Activated CD4-positive, alpha-beta T cell treated with anti-CD3 and anti-CD28 coated beads, Interleukin-2, amount 10 ng/mL, durations not matched to agents 24 days and 14 days (primary cell): ENCODE results near the gene NLRC5. TPM values are rescaled to one million over a fixed set of nuclear protein-coding genes. Genes with fewer than 3 reads are reported as not detected.

Source experiments
- DNase-seq: peaks from one replicate; pipeline ENCODE4 v3.0.0; 2022
- H3K27ac Mint-ChIP-seq: one replicate; pipeline ENCODE4 v1.8.0; 2022; ENCODE audit warnings: mild to moderate bottlenecking, mixed read lengths
- H3K27me3 Mint-ChIP-seq: one replicate; pipeline ENCODE4 v1.8.0; 2022; ENCODE audit warnings: mixed read lengths
- H3K36me3 Mint-ChIP-seq: one replicate; pipeline ENCODE4 v1.8.0; 2022; ENCODE audit warnings: low read depth, mild to moderate bottlenecking, mixed read lengths
- H3K4me1 Mint-ChIP-seq: one replicate; pipeline ENCODE4 v1.8.0; 2021; ENCODE audit warnings: mixed read lengths
- H3K4me3 Mint-ChIP-seq: one replicate; pipeline ENCODE4 v1.8.0; 2022; ENCODE audit warnings: mild to moderate bottlenecking, moderate library complexity, mixed read lengths
- H3K9me3 Mint-ChIP-seq: one replicate; pipeline ENCODE4 v1.8.0; 2021; ENCODE audit warnings: mixed read lengths
- intact Hi-C: fragments of 100-400 bp; cut with micrococcal nuclease; formaldehyde crosslinking; loops from one replicate; pipeline ENCODE4 v1.15.1; 2023
- total RNA-seq: library from RNA; stranded (reverse); gene quantifications from 2 replicates; pipeline ENCODE4 v1.2.3, GENCODE V29; 2022

Gene NLRC5
- total RNA-seq, 1 donor from 2014 or later, result 214 TPM

DNA sequence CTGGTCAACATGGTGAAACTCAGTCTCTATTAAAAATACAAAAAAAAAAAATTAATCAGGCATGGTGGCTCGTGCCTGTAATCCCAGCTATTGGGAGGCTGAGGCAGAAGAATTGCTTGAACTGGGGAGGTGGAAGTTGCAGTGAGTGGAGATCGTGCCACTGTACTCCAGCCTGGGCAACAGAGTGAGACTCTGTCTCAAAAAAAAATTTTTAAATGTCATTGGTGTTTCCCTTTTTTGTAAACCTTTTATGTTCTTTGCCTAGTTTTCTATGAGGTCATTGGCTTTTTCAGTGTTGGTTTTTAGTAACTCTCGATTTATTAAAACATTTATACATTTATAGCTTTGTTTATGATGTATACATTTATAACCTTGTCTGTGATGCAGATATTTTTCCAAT, 18.2 kb downstream of the NLRC5 start:
- Mint-ChIP-seq H3K4me3 (no peak overlapping the region), H3K27me3 (no peaks in the 10 kb centered on the region), H3K9me3 (no peaks in the 10 kb centered on the region), H3K27ac (no peak overlapping the region), H3K36me3 (peaks cover 49% of the 10 kb centered on the region), H3K4me1 (peaks cover 57% of the 10 kb centered on the region)
- DNase-seq, result no peak
- intact Hi-C loops, result no loop called here

DNA sequence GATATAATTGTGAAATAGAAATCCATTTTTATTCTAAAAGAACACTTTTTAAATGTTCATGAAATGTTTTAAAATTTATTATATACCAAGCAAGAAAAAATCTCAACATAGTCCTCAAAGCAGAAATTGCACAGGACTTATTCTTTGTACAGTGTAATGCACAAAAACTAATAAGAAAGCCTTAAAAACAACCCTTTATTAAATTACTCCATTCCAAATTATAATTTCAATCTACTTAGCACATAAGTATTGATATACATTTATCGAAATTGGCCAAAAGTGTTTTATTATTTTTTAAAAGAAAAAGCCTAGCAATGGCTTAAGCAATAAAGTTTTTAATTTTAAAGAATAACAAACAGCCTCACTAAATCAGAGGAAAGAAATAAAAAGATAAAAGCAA, 19.1 kb downstream of the NLRC5 start:
- Mint-ChIP-seq H3K27ac (no peak overlapping the region), H3K4me1 (peaks cover 62% of the 10 kb centered on the region), H3K36me3 (peaks cover 48% of the 10 kb centered on the region), H3K27me3 (no peaks in the 10 kb centered on the region), H3K4me3 (no peak overlapping the region), H3K9me3 (no peaks in the 10 kb centered on the region)
- intact Hi-C loops, result no loop called here
- no peak for DNase-seq

DNA sequence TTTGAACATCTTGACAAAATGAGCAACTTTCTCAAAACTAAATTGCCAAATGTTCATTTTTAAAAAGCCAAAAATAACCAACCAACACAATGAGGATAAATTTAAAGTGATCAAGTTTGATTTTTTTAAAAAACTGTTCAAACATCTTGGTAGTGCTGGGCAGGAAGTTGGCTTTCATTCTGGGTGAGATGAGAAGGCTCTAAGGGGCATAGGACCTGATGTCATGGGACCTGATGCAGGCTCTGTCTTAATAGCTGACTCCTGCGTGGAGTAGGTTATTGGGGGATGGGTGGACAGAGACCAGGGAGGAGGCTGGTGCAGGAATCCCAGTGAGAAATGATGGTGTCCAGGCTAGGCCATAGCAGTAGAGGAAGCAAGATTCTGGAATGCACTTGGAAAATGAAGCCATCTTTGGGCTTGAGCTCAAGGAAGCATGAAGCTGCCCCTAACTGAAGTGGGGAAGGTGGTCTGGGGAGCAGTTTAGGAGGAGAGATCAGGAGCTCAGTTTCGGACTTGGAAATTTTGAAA, 20.4 kb downstream of the NLRC5 start:
- Mint-ChIP-seq H3K4me1 (peaks cover 64% of the 10 kb centered on the region), H3K27me3 (no peaks in the 10 kb centered on the region), H3K27ac (peak overlapping the region; percentile 77), H3K9me3 (no peaks in the 10 kb centered on the region), H3K36me3 (peaks cover 43% of the 10 kb centered on the region), H3K4me3 (peak overlapping the region; percentile 61)
- intact Hi-C loops, result loop anchor here (10.0 kb wide), 1 partner anchor 525 kb away; the partner anchor contains the start of gene CCDC102A
- no peak for DNase-seq

- Mint-ChIP-seq H3K9me3 (peaks cover 3% of the 10 kb centered on the region), H3K36me3 (peaks cover 41% of the 10 kb centered on the region), H3K4me3 (peak overlapping the region; percentile 34), H3K27ac (peak overlapping the region; percentile 71), H3K27me3 (no peaks in the 10 kb centered on the region), H3K4me1 (peaks cover 67% of the 10 kb centered on the region)
- intact Hi-C loops, result loop anchor here (10.0 kb wide), 1 partner anchor 522 kb away; the partner anchor contains the start of gene CCDC102A
- DNase-seq, result no peak
Measured at GRCh38 chr16:57012353-57012752, 23.0 kb downstream of the NLRC5 start.

GRCh38 chr16:57013229-57013628, 23.9 kb downstream of the NLRC5 start:
- H3K4me1 Mint-ChIP-seq, result peaks cover 66% of the 10 kb centered on the region
- H3K36me3 Mint-ChIP-seq, result peaks cover 50% of the 10 kb centered on the region

DNA sequence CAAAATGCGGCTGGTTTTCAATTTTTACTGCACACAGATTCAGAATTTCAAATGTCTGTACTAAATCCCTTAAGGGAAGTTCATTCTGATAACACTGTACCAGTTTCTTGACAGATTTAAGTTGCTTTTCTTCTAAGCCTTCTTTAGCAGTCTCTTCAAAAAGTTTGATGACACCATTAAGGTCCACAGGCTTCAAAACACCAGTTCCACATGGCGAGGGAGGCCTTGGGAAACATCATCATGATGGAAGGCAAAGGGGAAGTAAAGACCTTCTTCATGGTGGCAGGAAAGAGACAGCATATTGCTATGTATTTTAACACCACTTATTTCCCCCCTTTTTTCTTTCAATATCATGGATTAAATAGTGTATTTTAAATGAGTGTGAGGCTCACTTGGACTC, 24.5 kb downstream of the NLRC5 start:
- Mint-ChIP-seq H3K9me3 (peaks cover 3% of the 10 kb centered on the region), H3K27ac (peak overlapping the region; percentile 98), H3K27me3 (no peaks in the 10 kb centered on the region), H3K4me1 (peaks cover 67% of the 10 kb centered on the region), H3K36me3 (peaks cover 55% of the 10 kb centered on the region), H3K4me3 (peak overlapping the region; percentile 79)
- no peak for DNase-seq
- intact Hi-C loops, result loop anchor here (1.0 to 10.0 kb wide), 7 partner anchors 14 to 521 kb away; partner anchors contain the start of genes CCDC102A and NLRC5

More at GRCh38 chr16:57013229-57013628, 23.9 kb downstream of the NLRC5 start:
- DNase-seq, result no peak
- no peaks in the 10 kb centered on the region for H3K27me3 Mint-ChIP-seq
- intact Hi-C loops, result loop anchor here (10.0 kb wide), 1 partner anchor 522 kb away; the partner anchor contains the start of gene CCDC102A
- peak overlapping the region; percentile 79 for H3K4me3 Mint-ChIP-seq
- peaks cover 3% of the 10 kb centered on the region for H3K9me3 Mint-ChIP-seq
- peak overlapping the region; percentile 98 for H3K27ac Mint-ChIP-seq

DNA sequence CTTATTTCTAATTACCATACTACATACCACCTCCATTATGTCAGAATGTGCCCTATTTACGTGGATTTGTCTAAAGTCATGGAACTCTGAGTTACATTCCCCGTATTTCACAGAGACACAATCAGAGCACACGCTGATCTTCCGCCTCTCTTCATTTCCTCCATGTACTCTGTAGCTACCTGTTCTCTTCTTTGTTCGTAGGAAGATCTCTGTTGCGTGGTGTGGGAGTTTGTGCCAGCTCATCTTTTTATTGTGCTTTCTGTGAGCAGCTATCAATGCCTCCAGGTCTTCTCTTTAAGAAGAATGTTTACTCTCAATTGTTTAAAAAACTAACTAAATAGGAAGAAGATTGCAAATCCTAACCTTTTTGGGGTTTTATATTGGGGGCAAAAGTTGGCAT, 26.9 kb downstream of the NLRC5 start:
- Mint-ChIP-seq H3K9me3 (peaks cover 3% of the 10 kb centered on the region), H3K4me1 (peaks cover 70% of the 10 kb centered on the region), H3K4me3 (peak overlapping the region; percentile 52), H3K27me3 (no peaks in the 10 kb centered on the region), H3K36me3 (peaks cover 68% of the 10 kb centered on the region), H3K27ac (peak overlapping the region; percentile 68)
- DNase-seq, result no peak
- intact Hi-C loops, result loop anchor here (10.0 kb wide), 1 partner anchor 518 kb away; the partner anchor contains the start of gene CCDC102A

DNA sequence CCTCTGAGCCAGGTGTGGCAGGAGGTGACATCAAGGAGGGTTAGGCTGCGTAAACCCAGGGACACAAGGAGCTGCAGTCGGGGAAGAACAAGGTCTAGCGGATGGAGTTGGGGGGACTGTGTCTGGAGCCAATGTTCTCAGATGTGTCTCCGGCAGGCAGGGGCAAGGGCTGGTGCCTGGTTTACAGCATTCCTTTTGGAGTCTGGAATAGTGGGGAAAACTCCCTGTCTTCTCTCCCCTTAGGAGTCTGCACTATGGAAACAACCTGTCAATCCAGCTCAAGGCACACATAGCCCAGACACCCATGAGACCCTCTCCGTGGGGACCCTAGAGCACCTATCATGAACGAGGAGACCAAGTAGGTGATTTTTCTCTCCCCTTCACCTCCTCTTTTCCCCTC, 27.5 kb downstream of the NLRC5 start:
- Mint-ChIP-seq H3K4me3 (peak overlapping the region; percentile 41), H3K27ac (peak overlapping the region; percentile 68), H3K36me3 (peaks cover 74% of the 10 kb centered on the region), H3K4me1 (peaks cover 74% of the 10 kb centered on the region), H3K27me3 (no peaks in the 10 kb centered on the region), H3K9me3 (peaks cover 3% of the 10 kb centered on the region)
- intact Hi-C loops, result loop anchor here (10.0 kb wide), 1 partner anchor 518 kb away; the partner anchor contains the start of gene CCDC102A
- DNase-seq, result no peak

- peak overlapping the region; percentile 41 for H3K4me3 Mint-ChIP-seq
- DNase-seq, result no peak
- intact Hi-C loops, result loop anchor here (10.0 kb wide), 1 partner anchor 518 kb away; the partner anchor contains the start of gene CCDC102A
Measured at GRCh38 chr16:57017251-57017650, 27.9 kb downstream of the NLRC5 start.

DNA sequence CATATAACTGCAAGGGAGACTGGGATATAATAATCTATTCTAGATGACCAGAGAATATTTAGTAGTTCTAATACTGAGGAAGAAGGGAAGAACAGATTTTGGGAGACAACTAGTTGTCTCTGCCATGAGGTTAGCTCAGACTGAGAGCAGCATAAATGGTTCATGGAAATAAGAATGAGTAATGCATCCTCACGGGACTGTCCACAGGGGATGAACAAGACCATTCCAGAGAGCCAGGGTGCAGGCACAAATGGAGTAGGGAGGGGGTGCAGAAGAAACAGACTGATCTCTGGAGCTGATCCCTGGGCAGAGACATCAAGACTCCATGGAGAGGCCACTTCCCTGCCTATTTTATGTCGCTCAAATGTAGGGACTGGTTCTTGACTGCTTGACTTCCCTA, 30.4 kb downstream of the NLRC5 start:
- DNase-seq, result no peak
- no peaks in the 10 kb centered on the region for H3K27me3 Mint-ChIP-seq
- H3K36me3 Mint-ChIP-seq, result peaks cover 84% of the 10 kb centered on the region
- H3K4me1 Mint-ChIP-seq, result peaks cover 72% of the 10 kb centered on the region
- intact Hi-C loops, result loop anchor here (10.0 kb wide), 1 partner anchor 515 kb away; the partner anchor contains the start of gene CCDC102A
- peaks cover 3% of the 10 kb centered on the region for H3K9me3 Mint-ChIP-seq
- peak overlapping the region; percentile 65 for H3K27ac Mint-ChIP-seq
- no peak overlapping the region for H3K4me3 Mint-ChIP-seq

More at GRCh38 chr16:57017251-57017650, 27.9 kb downstream of the NLRC5 start:
- H3K27ac Mint-ChIP-seq, result peak overlapping the region; percentile 68
- H3K4me1 Mint-ChIP-seq, result peaks cover 74% of the 10 kb centered on the region
- H3K36me3 Mint-ChIP-seq, result peaks cover 74% of the 10 kb centered on the region
- H3K27me3 Mint-ChIP-seq, result no peaks in the 10 kb centered on the region
- H3K9me3 Mint-ChIP-seq, result peaks cover 3% of the 10 kb centered on the region

GRCh38 chr16:57020651-57021050, 31.3 kb downstream of the NLRC5 start:
- Mint-ChIP-seq H3K27ac (peak overlapping the region; percentile 7), H3K4me1 (peaks cover 66% of the 10 kb centered on the region)
- no peak for DNase-seq

DNA sequence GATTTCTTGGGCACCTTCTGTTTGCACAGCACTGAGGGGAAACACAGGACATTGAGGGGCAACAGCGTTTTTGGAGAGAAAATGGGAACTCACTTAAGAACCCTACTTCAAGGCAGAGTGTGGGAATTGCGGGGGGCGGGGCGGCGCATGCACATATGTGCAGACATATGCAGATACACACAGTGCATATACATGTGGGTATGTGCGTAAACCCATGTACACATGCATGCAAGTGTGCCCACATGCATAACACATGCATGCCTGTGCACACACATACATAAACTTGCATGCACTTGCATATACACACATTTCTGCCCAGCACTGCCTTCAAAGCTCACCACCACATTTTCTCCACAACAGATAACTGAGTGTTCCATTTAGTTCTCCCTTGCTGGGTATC, 32.4 kb downstream of the NLRC5 start:
- Mint-ChIP-seq H3K27ac (peak overlapping the region; percentile 82), H3K4me1 (peaks cover 64% of the 10 kb centered on the region), H3K9me3 (peaks cover 3% of the 10 kb centered on the region), H3K36me3 (peaks cover 91% of the 10 kb centered on the region), H3K27me3 (no peaks in the 10 kb centered on the region), H3K4me3 (no peak overlapping the region)
- intact Hi-C loops, result no loop called here
- DNase-seq, result no peak

More at GRCh38 chr16:57020651-57021050, 31.3 kb downstream of the NLRC5 start:
- intact Hi-C loops, result no loop called here
- H3K27me3 Mint-ChIP-seq, result no peaks in the 10 kb centered on the region
- H3K9me3 Mint-ChIP-seq, result peaks cover 3% of the 10 kb centered on the region
- peaks cover 87% of the 10 kb centered on the region for H3K36me3 Mint-ChIP-seq
- no peak overlapping the region for H3K4me3 Mint-ChIP-seq

DNA sequence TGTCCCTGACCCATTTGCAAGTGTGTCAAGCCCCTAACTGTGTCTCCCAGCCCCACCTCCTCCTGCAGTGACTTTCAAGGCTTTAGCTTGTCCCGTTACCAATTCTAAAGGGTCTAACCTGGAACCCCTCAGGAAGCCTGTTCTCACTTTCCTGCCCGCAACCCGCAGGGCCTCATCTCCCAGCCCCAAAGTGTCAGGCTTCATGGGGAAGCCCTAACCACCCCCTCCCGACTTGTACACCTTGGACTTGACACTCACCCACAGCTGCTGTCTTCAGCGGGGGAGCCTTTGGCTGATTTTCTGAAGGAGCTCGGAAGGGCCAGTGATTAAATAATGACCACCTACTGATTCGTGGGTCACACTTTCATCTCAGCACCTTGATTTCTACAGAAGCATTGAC, 33.1 kb downstream of the NLRC5 start:
- intact Hi-C loops, result no loop called here
- no peak for DNase-seq
- Mint-ChIP-seq H3K27me3 (no peaks in the 10 kb centered on the region), H3K4me3 (peak overlapping the region; percentile 4), H3K36me3 (peaks cover 92% of the 10 kb centered on the region), H3K9me3 (no peaks in the 10 kb centered on the region), H3K4me1 (peaks cover 66% of the 10 kb centered on the region), H3K27ac (peak overlapping the region; percentile 82)

DNA sequence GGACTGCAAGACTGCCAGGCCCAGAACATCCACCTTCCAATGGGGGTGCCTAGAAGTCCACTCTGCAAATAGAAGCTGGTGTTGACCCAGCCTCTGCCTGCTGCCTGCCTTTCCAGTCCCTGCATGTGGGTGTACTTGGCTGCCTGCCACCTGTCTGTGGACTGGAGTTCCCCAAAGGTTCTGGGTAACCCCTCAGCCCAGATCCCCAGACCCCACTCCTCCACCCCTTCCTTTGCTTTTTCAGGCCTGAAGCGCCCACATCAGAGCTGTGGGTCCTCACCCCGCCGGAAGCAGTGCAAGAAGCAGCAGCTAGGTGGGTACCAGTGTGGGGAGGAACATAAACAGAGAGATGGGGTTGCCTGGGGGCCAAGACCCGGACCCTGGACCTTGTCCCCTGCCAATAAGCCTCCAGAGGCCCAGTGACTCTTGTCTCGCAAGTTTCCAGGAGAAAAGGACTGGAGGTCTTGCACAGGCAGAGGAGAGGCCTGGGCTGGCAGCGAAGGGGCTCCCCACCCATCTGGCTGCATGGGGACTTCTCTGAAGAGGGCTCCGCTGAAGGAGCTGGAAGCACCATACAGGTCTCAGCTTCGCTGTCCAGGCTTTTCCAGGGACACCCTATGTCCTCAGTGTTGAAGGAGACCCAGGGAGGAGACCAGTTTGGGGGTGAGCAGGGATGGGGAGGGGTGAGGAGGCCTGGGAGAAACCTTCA, 34.3 kb downstream of the NLRC5 start:
- H3K36me3 Mint-ChIP-seq, result peaks cover 91% of the 10 kb centered on the region
- H3K27ac Mint-ChIP-seq, result peak overlapping the region; percentile 82
- DNase-seq, result peak; percentile 88
- H3K4me3 Mint-ChIP-seq, result peak overlapping the region; percentile 41
- H3K4me1 Mint-ChIP-seq, result peaks cover 66% of the 10 kb centered on the region
- no peaks in the 10 kb centered on the region for H3K27me3 Mint-ChIP-seq
- intact Hi-C loops, result no loop called here
- H3K9me3 Mint-ChIP-seq, result no peaks in the 10 kb centered on the region
